Measurements from ENCODE around the gene TSGA10IP. TPM values are rescaled to one million over a fixed set of nuclear protein-coding genes. Genes with fewer than 3 reads are reported as not detected.
A peak's percentile ranks its signal among the peaks of the same experiment; 100 is the strongest.

The TSGA10IP gene
- total and polyA plus RNA-seq, 4 donors: 0.39 to 0.68 (median 0.60) TPM; not detected in 1

DNA sequence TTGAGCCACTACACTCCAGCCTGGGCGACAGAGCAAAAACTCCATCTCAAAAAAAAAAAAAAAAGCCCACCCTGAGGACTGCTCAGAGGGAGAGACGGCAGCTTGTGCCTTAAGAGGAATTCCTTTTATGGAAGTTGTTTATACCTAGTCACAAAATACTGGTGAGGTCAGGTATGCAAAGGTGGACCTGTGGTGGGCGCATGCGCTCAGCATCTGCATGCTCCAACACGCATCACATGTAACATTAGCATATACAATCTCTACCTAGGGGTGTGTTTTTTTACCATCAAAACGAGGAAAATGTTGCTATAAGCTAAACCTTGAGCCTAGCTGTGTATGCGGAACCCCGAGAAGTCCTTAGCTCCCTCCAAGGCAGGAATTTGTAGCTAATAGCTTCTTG, 9.5 kb downstream of the TSGA10IP start:
- no peaks in the 10 kb centered on the region for H3K36me3 ChIP-seq (ENCODE audit: control insufficient read depth, insufficient read depth, low read length)
- H3K9me3 ChIP-seq (ENCODE audit: control insufficient read depth, insufficient read depth, low read length): no peaks in the 10 kb centered on the region
- H3K4me3 ChIP-seq (ENCODE audit: low read depth, low read length): no peak overlapping the region
- 86% methylated on average over 2 of the region's 8 CpGs for WGBS (ENCODE audit: insufficient coverage)
- DNase-seq (ENCODE audit: low read depth in 4 of 6, low spot score in 6 of 6): no peak
- H3K27ac ChIP-seq (ENCODE audit: low read depth, low read length): no peak overlapping the region
- H3K27me3 ChIP-seq (ENCODE audit: control insufficient read depth, insufficient read depth, low read length): no peaks in the 10 kb centered on the region
- no peaks in the 10 kb centered on the region for H3K4me1 ChIP-seq (ENCODE audit: control insufficient read depth, insufficient read depth, low read length)

DNA sequence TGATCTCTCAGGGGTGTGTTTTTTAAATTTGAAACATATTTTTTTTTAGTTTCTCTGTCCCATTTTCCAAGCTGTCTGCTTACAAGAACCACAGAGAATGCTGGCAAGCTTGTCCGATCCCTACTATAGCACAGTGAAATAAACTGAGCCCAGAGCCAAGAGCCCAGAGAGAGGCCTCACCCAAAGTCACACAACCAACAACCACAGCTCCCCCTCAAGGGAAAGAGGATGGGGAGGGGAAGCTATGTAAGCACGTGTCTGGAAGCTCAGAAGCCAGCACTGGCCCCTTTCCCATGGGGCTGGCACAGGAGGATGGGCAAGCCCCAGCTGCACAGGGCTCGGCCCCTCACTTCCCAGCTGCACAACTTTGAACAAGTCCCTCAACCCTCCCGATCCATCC, 13.0 kb downstream of the TSGA10IP start:
- Histone ChIP-seq H3K4me3 (ENCODE audit: low read depth, low read length) (no peak overlapping the region), H3K27ac (ENCODE audit: low read depth, low read length) (no peak overlapping the region), H3K4me1 (ENCODE audit: control insufficient read depth, insufficient read depth, low read length) (peaks cover 17% of the 10 kb centered on the region), H3K27me3 (ENCODE audit: control insufficient read depth, insufficient read depth, low read length) (no peaks in the 10 kb centered on the region), H3K9me3 (ENCODE audit: control insufficient read depth, insufficient read depth, low read length) (no peaks in the 10 kb centered on the region), H3K36me3 (ENCODE audit: control insufficient read depth, insufficient read depth, low read length) (no peaks in the 10 kb centered on the region)
- 80% methylated on average over 1 of the region's 4 CpGs for WGBS (ENCODE audit: insufficient coverage)
- DNase-seq (ENCODE audit: low read depth in 4 of 6, low spot score in 6 of 6): peak in 1 of 6 donors; percentile 12

DNA sequence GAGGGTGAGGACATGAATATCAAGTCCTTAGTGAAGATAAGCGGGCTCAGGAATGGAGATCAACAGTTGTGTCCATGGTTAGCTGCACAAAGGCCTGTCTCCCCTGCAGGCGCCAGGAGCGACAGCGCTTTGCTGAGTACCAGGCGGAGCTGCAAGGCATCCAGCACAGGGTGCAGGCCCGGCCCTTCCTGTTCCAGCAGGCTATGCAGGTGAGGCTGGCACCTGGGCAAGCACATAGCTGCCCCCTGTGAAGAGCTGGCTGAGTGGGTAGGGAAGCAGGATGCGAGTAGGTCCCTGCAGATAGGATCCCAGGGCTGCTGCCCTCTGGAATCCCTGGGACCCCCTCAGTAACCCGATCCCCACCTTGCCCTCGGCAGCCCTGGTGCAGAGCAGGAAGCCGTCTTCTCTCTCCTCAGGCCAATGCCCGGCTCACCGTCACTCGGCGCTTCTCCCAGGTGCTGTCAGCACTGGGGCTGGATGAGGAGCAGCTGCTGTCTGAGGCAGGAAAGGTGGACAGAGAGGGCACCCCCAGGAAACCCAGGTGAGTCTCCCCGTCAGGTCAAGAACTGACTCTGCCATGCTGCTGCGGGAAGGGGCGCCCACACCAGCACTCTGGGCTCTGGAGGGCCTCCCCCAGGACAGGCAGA, 13.6 kb downstream of the TSGA10IP start:
- 84% methylated on average over 17 of the region's 17 CpGs for WGBS (ENCODE audit: insufficient coverage)
- no peak for DNase-seq (ENCODE audit: low read depth in 4 of 6, low spot score in 6 of 6)
- Histone ChIP-seq H3K9me3 (ENCODE audit: control insufficient read depth, insufficient read depth, low read length) (no peaks in the 10 kb centered on the region), H3K27me3 (ENCODE audit: control insufficient read depth, insufficient read depth, low read length) (no peaks in the 10 kb centered on the region), H3K4me1 (ENCODE audit: control insufficient read depth, insufficient read depth, low read length) (peaks cover 23% of the 10 kb centered on the region), H3K27ac (ENCODE audit: low read depth, low read length) (no peak overlapping the region), H3K36me3 (ENCODE audit: control insufficient read depth, insufficient read depth, low read length) (peaks cover 3% of the 10 kb centered on the region), H3K4me3 (ENCODE audit: low read depth, low read length) (no peak overlapping the region)

DNA sequence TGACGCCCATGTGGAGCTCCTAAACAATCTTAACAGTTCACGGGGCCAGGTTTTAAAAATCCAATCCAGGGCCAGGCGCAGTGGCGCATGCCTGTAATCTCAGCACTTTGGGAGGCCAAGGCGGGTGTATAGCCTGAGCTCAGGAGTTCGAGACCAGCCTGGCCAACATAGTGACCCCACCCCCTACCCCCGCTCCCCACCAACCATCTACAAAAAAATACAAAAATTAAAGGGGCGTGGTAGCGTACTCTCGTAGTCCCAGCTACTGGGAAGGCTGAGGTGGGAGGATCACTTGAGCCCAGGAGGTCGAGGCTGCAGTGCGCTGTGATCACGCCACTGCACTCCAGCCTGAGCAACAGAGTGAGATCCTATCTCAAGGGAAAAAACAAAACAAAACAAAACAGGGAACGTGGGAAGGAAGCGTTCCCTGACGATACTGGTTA, 15.6 kb downstream of the TSGA10IP start:
- H3K4me1 ChIP-seq (ENCODE audit: control insufficient read depth, insufficient read depth, low read length): peaks cover 30% of the 10 kb centered on the region
- H3K9me3 ChIP-seq (ENCODE audit: control insufficient read depth, insufficient read depth, low read length): no peaks in the 10 kb centered on the region
- H3K36me3 ChIP-seq (ENCODE audit: control insufficient read depth, insufficient read depth, low read length): peaks cover 23% of the 10 kb centered on the region
- peak overlapping the region; percentile 87 for H3K4me3 ChIP-seq (ENCODE audit: low read depth, low read length)
- no peaks in the 10 kb centered on the region for H3K27me3 ChIP-seq (ENCODE audit: control insufficient read depth, insufficient read depth, low read length)
- 45% methylated on average over 10 of the region's 16 CpGs for WGBS (ENCODE audit: insufficient coverage)
- DNase-seq (ENCODE audit: low read depth in 4 of 6, low spot score in 6 of 6): no peak
- H3K27ac ChIP-seq (ENCODE audit: low read depth, low read length): peak overlapping the region; percentile 96

DNA sequence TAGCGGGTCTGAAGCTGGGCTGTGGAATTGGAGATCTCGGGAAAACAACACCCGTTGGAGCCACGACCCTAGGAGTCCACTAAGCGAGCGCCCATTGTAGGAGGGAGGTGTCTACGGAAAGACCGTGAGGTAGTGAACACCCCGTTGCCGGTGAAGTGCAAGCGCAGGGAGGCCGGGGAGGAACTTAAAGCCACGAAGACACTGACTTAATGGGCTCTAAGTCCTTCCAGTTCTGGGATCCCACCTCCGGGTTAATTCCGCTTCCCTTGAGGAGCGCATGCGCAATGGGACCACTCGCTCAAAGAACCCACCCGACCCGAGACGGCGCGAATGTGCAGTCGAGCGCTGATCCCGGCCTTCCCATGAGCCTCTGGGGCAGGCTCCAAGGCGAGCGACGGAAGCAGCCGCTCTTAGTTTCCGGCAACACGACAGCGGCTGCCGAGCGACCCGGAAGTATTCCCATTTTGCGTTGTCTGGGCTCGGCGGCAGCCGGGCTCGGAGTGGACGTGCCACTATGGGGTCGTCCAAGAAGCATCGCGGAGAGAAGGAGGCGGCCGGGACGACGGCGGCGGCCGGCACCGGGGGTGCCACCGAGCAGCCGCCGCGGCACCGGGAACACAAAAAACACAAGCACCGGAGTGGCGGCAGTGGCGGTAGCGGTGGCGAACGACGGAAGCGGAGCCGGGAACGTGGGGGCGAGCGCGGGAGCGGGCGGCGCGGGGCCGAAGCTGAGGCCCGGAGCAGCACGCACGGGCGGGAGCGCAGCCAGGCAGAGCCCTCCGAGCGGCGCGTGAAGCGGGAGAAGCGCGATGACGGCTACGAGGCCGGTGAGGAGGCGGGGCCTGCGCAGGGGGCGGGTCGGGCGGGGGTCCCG, 16.2 kb downstream of the TSGA10IP start, which contains the start of gene SART1:
Gene SART1, plus strand, starts transcription at position 468 of the 874 bp plus-strand sequence. Its CDS starts 47 bp downstream, at position 515.
- Histone ChIP-seq H3K9me3 (ENCODE audit: control insufficient read depth, insufficient read depth, low read length) (no peaks in the 10 kb centered on the region), H3K4me3 (ENCODE audit: low read depth, low read length) (peak within 1 kb of the TSS; percentile 87), H3K27ac (ENCODE audit: low read depth, low read length) (peak within 1 kb of the TSS; percentile 96), H3K36me3 (ENCODE audit: control insufficient read depth, insufficient read depth, low read length) (peaks cover 29% of the 10 kb centered on the region), H3K4me1 (ENCODE audit: control insufficient read depth, insufficient read depth, low read length) (peaks cover 30% of the 10 kb centered on the region), H3K27me3 (ENCODE audit: control insufficient read depth, insufficient read depth, low read length) (no peaks in the 10 kb centered on the region)
- under 1% methylated on average over 97 of the region's 97 CpGs for WGBS (ENCODE audit: insufficient coverage)
- peak; percentile 97 to 100 (median 98) for DNase-seq (ENCODE audit: low read depth in 4 of 6, low spot score in 6 of 6)

DNA sequence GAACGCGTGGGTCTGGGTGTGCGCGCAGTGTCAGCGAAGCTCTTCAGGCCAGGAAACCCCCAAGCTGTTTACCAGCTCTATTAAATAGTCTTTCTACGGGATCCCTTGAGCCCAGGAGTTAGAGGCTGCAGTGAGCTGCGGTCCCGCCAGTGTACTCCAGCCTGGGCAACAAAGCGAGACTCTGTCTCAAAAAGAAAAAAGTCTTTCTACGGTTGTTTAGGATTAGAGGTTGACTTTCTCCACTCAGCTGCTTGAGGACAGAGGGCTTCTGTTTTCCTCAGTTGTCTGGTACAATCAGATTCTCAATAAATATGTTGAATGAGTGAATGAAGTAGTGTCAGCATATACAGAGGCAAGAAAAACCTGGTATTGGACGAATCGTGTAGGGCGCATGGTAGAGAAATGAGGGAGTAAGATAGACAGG, 16.9 kb downstream of the TSGA10IP start:
- Histone ChIP-seq H3K9me3 (ENCODE audit: control insufficient read depth, insufficient read depth, low read length) (no peaks in the 10 kb centered on the region), H3K27ac (ENCODE audit: low read depth, low read length) (peak overlapping the region; percentile 3), H3K4me3 (ENCODE audit: low read depth, low read length) (peak overlapping the region; percentile 87), H3K27me3 (ENCODE audit: control insufficient read depth, insufficient read depth, low read length) (no peaks in the 10 kb centered on the region), H3K36me3 (ENCODE audit: control insufficient read depth, insufficient read depth, low read length) (peaks cover 36% of the 10 kb centered on the region), H3K4me1 (ENCODE audit: control insufficient read depth, insufficient read depth, low read length) (peaks cover 30% of the 10 kb centered on the region)
- peak in 3 of 6 donors; percentile 7 to 48 (median 33) for DNase-seq (ENCODE audit: low read depth in 4 of 6, low spot score in 6 of 6)
- 12% methylated on average over 12 of the region's 13 CpGs for WGBS (ENCODE audit: insufficient coverage)

DNA sequence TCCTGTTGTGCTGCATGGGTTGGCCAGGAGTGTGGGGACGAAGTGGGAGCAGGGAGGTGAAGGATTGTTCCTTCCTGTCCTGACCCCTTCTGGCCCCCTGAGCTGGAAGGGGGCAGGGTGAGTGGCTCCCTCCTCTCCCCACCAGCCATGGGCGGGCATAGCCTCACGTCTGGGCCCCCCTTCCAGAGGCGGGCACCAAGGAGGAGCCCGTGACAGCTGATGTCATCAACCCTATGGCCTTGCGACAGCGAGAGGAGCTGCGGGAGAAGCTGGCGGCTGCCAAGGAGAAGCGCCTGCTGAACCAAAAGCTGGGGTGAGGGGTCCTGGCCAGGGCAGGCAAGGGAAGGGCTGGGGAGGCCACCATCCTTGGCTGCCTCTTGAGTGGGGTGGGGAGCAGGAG, 19.6 kb downstream of the TSGA10IP start:
- no peak for DNase-seq (ENCODE audit: low read depth in 4 of 6, low spot score in 6 of 6)
- Histone ChIP-seq H3K27ac (ENCODE audit: low read depth, low read length) (no peak overlapping the region), H3K9me3 (ENCODE audit: control insufficient read depth, insufficient read depth, low read length) (no peaks in the 10 kb centered on the region), H3K36me3 (ENCODE audit: control insufficient read depth, insufficient read depth, low read length) (peaks cover 63% of the 10 kb centered on the region), H3K27me3 (ENCODE audit: control insufficient read depth, insufficient read depth, low read length) (no peaks in the 10 kb centered on the region), H3K4me3 (ENCODE audit: low read depth, low read length) (no peak overlapping the region), H3K4me1 (ENCODE audit: control insufficient read depth, insufficient read depth, low read length) (peaks cover 30% of the 10 kb centered on the region)
- 93% methylated on average over 8 of the region's 10 CpGs for WGBS (ENCODE audit: insufficient coverage)

DNA sequence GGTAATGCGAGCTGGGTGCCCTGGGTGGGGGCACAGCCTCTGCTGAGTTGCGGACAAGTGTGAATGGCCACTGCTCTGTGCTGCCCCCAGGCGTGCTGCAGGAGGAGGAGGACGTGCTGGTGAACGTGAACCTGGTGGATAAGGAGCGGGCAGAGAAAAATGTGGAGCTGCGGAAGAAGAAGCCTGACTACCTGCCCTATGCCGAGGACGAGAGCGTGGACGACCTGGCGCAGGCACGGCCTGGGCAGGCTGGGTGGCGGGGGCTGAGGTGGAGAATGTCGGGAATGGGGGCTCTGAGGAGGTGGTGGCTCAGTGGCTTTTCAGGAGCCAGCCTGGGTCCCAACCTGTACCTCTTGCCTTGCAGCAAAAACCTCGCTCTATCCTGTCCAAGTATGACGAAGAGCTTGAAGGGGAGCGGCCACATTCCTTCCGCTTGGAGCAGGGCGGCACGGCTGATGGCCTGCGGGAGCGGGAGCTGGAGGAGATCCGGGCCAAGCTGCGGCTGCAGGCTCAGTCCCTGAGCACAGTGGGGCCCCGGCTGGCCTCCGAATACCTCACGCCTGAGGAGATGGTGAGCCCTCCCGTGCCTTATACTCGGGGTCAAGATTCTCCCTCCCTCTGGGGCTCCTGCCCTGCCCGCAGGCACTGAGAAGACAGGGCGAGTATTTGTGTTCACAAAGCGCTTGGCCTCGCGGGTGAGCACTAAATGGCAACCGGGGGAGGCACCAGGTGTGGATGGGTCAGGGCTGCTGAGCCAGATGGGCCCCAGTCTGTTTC, 20.9 kb downstream of the TSGA10IP start:
- Histone ChIP-seq H3K4me3 (ENCODE audit: low read depth, low read length) (no peak overlapping the region), H3K9me3 (ENCODE audit: control insufficient read depth, insufficient read depth, low read length) (no peaks in the 10 kb centered on the region), H3K36me3 (ENCODE audit: control insufficient read depth, insufficient read depth, low read length) (peaks cover 71% of the 10 kb centered on the region), H3K4me1 (ENCODE audit: control insufficient read depth, insufficient read depth, low read length) (peaks cover 25% of the 10 kb centered on the region), H3K27me3 (ENCODE audit: control insufficient read depth, insufficient read depth, low read length) (no peaks in the 10 kb centered on the region), H3K27ac (ENCODE audit: low read depth, low read length) (no peak overlapping the region)
- WGBS (ENCODE audit: insufficient coverage): 96% methylated on average over 36 of the region's 36 CpGs
- DNase-seq (ENCODE audit: low read depth in 4 of 6, low spot score in 6 of 6): no peak

DNA sequence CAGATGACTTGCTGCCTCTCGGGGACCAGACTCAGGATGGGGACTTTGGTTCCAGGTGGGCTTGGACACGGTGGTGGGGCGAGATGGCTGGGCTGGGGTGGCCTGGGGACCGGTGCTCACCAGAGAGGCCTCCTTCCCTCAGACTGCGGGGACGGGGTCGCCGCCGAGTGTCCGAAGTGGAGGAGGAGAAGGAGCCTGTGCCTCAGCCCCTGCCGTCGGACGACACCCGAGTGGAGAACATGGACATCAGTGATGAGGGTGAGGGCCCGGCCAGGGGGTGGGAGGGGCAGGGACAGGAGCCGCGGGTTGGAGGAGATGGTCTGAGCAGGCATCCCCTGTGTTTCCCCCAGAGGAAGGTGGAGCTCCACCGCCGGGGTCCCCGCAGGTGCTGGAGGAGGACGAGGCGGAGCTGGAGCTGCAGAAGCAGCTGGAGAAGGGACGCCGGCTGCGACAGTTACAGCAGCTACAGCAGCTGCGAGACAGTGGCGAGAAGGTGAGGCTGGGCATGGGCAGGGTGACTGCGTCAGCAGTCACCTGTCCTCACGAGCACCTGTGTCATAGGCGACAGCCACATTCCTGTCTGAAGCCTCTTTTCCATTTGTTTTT, 22.2 kb downstream of the TSGA10IP start:
- Histone ChIP-seq H3K9me3 (ENCODE audit: control insufficient read depth, insufficient read depth, low read length) (no peaks in the 10 kb centered on the region), H3K27ac (ENCODE audit: low read depth, low read length) (no peak overlapping the region), H3K27me3 (ENCODE audit: control insufficient read depth, insufficient read depth, low read length) (no peaks in the 10 kb centered on the region), H3K4me3 (ENCODE audit: low read depth, low read length) (no peak overlapping the region), H3K4me1 (ENCODE audit: control insufficient read depth, insufficient read depth, low read length) (peaks cover 22% of the 10 kb centered on the region), H3K36me3 (ENCODE audit: control insufficient read depth, insufficient read depth, low read length) (peaks cover 75% of the 10 kb centered on the region)
- no peak for DNase-seq (ENCODE audit: low read depth in 4 of 6, low spot score in 6 of 6)
- WGBS (ENCODE audit: insufficient coverage): 93% methylated on average over 27 of the region's 30 CpGs
